Neutrophil (primary cell): ENCODE results near the gene ARAP3.

Source experiments
- H3K27ac ChIP-seq: fragments of 200-600 bp; sonication (generic); 2 replicates; pipeline ENCODE4 v1.5.1; 2016; ENCODE audit warnings: mild to moderate bottlenecking, moderate library complexity
- H3K27me3 ChIP-seq: fragments of 200-600 bp; sonication (generic); 2 replicates; pipeline ENCODE4 v1.6.0; 2016; ENCODE audit warnings: mild to moderate bottlenecking
- H3K36me3 ChIP-seq: fragments of 200-600 bp; sonication (generic); 2 replicates; pipeline ENCODE4 v1.5.1; 2017
- H3K4me1 ChIP-seq, 2 experiments: fragments of 200-600 bp in 1 of 2; sonication (generic) in 1 of 2; 1 replicate in 1 of 2; 2 replicates in 1 of 2; pipeline versions ENCODE4 v1.5.1 to v1.6.1; 2013 to 2016; ENCODE audit warnings: low read depth in 1 of 2, low read length in 1 of 2, mild to moderate bottlenecking in 1 of 2, moderate library complexity in 1 of 2; ENCODE audit not compliant: control insufficient read depth in 1 of 2, insufficient read depth in 1 of 2
- H3K4me3 ChIP-seq, 2 experiments: fragments of 200-600 bp in 1 of 2; sonication (generic) in 1 of 2; 1 replicate in 1 of 2; 2 replicates in 1 of 2; pipeline ENCODE4 v1.5.1; 2013 to 2016; ENCODE audit warnings: low read depth in 1 of 2, low read length in 1 of 2, mild to moderate bottlenecking in 1 of 2, moderate library complexity in 1 of 2
- H3K9me3 ChIP-seq: fragments of 200-600 bp; sonication (generic); 2 replicates; pipeline ENCODE4 v1.5.1; 2016
- CTCF ChIP-seq: fragments of 200-600 bp; sonication (generic); IDR thresholded peaks from 2 replicates; pipeline ENCODE4 v1.5.1; 2016; ENCODE audit warnings: antibody characterized with exemption

ARAP3 gene

GRCh38 chr5:141638771-141639170 lies 43.3 kb downstream of the ARAP3 start:
- Histone ChIP-seq H3K27me3 (peaks cover 15% of the 10 kb centered on the region), H3K27ac (no peak overlapping the region), H3K36me3 (peaks cover 42% of the 10 kb centered on the region), H3K4me1 (peaks cover 29 to 30% of the 10 kb centered on the region in 2 experiments), H3K4me3 (no peak overlapping the region), H3K9me3 (no peaks in the 10 kb centered on the region)
- TF ChIP-seq CTCF: no peak

GRCh38 chr5:141637767-141638419 lies 44.1 kb downstream of the ARAP3 start:
- peak overlapping the region; percentile 81 to 99 for H3K4me3 ChIP-seq
- peak overlapping the region; percentile 73 for H3K27ac ChIP-seq
- peaks cover 34% of the 10 kb centered on the region for H3K36me3 ChIP-seq
- no peaks in the 10 kb centered on the region for H3K9me3 ChIP-seq
- peaks cover 25 to 27% of the 10 kb centered on the region in 2 experiments for H3K4me1 ChIP-seq
- TF ChIP-seq CTCF: peak; percentile 70
- peaks cover 15% of the 10 kb centered on the region for H3K27me3 ChIP-seq

GRCh38 chr5:141637123-141637766 lies 44.8 kb downstream of the ARAP3 start:
- TF ChIP-seq CTCF: no peak
- peak overlapping the region; percentile 73 for H3K27ac ChIP-seq

GRCh38 chr5:141636413-141637122 lies 45.5 kb downstream of the ARAP3 start, which contains the start of the genes HDAC3 and RELL2:
Gene HDAC3, minus strand, starts transcription at chr5:141636849. Its CDS starts 59 bp downstream, at chr5:141636790.
Gene RELL2, plus strand, starts transcription at chr5:141636997. Its CDS starts 1,229 bp downstream, at chr5:141638226.
- TF ChIP-seq CTCF: peak; percentile 49
- Histone ChIP-seq H3K9me3 (no peaks in the 10 kb centered on the region), H3K27ac (peak within 1 kb of the TSS; percentile 73), H3K36me3 (peaks cover 27% of the 10 kb centered on the region), H3K4me1 (peaks cover 25 to 27% of the 10 kb centered on the region in 2 experiments), H3K27me3 (peaks cover 15% of the 10 kb centered on the region), H3K4me3 (peak within 1 kb of the TSS; percentile 81 to 99)

More at GRCh38 chr5:141637123-141637766, 44.8 kb downstream of the ARAP3 start:
- Histone ChIP-seq H3K36me3 (peaks cover 34% of the 10 kb centered on the region), H3K27me3 (peaks cover 15% of the 10 kb centered on the region), H3K4me3 (peak overlapping the region; percentile 81 to 99), H3K9me3 (no peaks in the 10 kb centered on the region), H3K4me1 (peaks cover 25 to 27% of the 10 kb centered on the region in 2 experiments)

- Histone ChIP-seq H3K27ac (peak overlapping the region; percentile 73), H3K9me3 (no peaks in the 10 kb centered on the region), H3K36me3 (peaks cover 22% of the 10 kb centered on the region), H3K4me3 (peak overlapping the region; percentile 81 to 99), H3K4me1 (peaks cover 25 to 27% of the 10 kb centered on the region in 2 experiments), H3K27me3 (peaks cover 15% of the 10 kb centered on the region)
- no peak for TF ChIP-seq CTCF
Observed at GRCh38 chr5:141636106-141636412, 46.0 kb downstream of the ARAP3 start.
